ENCODE measurements around the gene GSN. TPM values are rescaled to one million over a fixed set of nuclear protein-coding genes. Genes with fewer than 3 reads are reported as not detected.
"Not testable (repeated sequence)": the region's sequence is repeated elsewhere in the genome, so short reads cannot be mapped to it uniquely, and the experiment has no call there.

GSN gene
- total RNA-seq, 1 donor from 2014 or later: 72.1 TPM

- Histone ChIP-seq H3K4me2 (peak overlapping the region; percentile 71), H3F3A (ENCODE audit: low read depth) (peaks cover 60% of the 10 kb centered on the region), H3K79me2 (ENCODE audit: low read depth) (no peaks in the 10 kb centered on the region), H3K9ac (no peak overlapping the region), H3K4me1 (peaks cover 62% of the 10 kb centered on the region), H3K27ac (no peak overlapping the region), H3K9me3 (ENCODE audit: low read depth) (no peaks in the 10 kb centered on the region), H4K20me1 (ENCODE audit: low read depth) (peaks cover 32% of the 10 kb centered on the region), H3K36me3 (no peaks in the 10 kb centered on the region), H2AFZ (replicated peaks) (no peak overlapping the region), H3K4me3 (peak overlapping the region; percentile 28), H3K27me3 (peaks cover 19% of the 10 kb centered on the region)
- Mint-ChIP-seq H3K9me3 (peaks cover 2% of the 10 kb centered on the region), H3K36me3 (no peaks in the 10 kb centered on the region), H3K4me1 (peaks cover 59% of the 10 kb centered on the region), H3K27ac (peak overlapping the region; percentile 96), H3K27me3 (ENCODE audit: insufficient read depth, low read depth) (peaks cover 5% of the 10 kb centered on the region), H3K4me3 (peak overlapping the region; percentile 30)
- no peak for DNase-seq (ENCODE audit: low spot score)
- TF ChIP-seq CTCF (IDR thresholded peaks at IDR 0.05) (no peak), EZH2 (IDR thresholded peaks at IDR 0.05) (no peak), EZH2phosphoT487 (IDR thresholded peaks at IDR 0.05) (no peak)
Measured at GRCh38 chr9:121288673-121289025, 20.7 kb downstream of the GSN start.

- Mint-ChIP-seq H3K27me3 (ENCODE audit: insufficient read depth, low read depth) (peaks cover 5% of the 10 kb centered on the region), H3K4me3 (peak overlapping the region; percentile 26), H3K9me3 (peaks cover 2% of the 10 kb centered on the region), H3K27ac (peak overlapping the region; percentile 96), H3K4me1 (peaks cover 55% of the 10 kb centered on the region), H3K36me3 (no peaks in the 10 kb centered on the region)
- peak; percentile 78 for DNase-seq (ENCODE audit: low spot score)
- Histone ChIP-seq H3K4me2 (peak overlapping the region; percentile 71), H3K4me3 (peak overlapping the region; percentile 28), H3K79me2 (ENCODE audit: low read depth) (no peaks in the 10 kb centered on the region), H3K36me3 (no peaks in the 10 kb centered on the region), H2AFZ (replicated peaks) (peak overlapping the region; percentile 77), H3K9ac (no peak overlapping the region), H3K9me3 (ENCODE audit: low read depth) (no peaks in the 10 kb centered on the region), H4K20me1 (ENCODE audit: low read depth) (peaks cover 26% of the 10 kb centered on the region), H3F3A (ENCODE audit: low read depth) (peaks cover 57% of the 10 kb centered on the region), H3K27ac (peak overlapping the region; percentile 18), H3K4me1 (peaks cover 57% of the 10 kb centered on the region), H3K27me3 (peaks cover 15% of the 10 kb centered on the region)
- TF ChIP-seq CTCF (IDR thresholded peaks at IDR 0.05) (no peak), EZH2phosphoT487 (IDR thresholded peaks at IDR 0.05) (no peak), EZH2 (IDR thresholded peaks at IDR 0.05) (no peak)
Measured at GRCh38 chr9:121289026-121289771, 21.2 kb downstream of the GSN start.

GRCh38 chr9:121289772-121290370 lies 21.9 kb downstream of the GSN start:
- Histone ChIP-seq H3K27ac (no peak overlapping the region), H3K27me3 (peaks cover 14% of the 10 kb centered on the region), H4K20me1 (ENCODE audit: low read depth) (peaks cover 21% of the 10 kb centered on the region), H3K36me3 (no peaks in the 10 kb centered on the region), H3K4me1 (peaks cover 51% of the 10 kb centered on the region), H2AFZ (replicated peaks) (no peak overlapping the region), H3K4me3 (no peak overlapping the region), H3K79me2 (ENCODE audit: low read depth) (no peaks in the 10 kb centered on the region), H3F3A (ENCODE audit: low read depth) (peaks cover 51% of the 10 kb centered on the region), H3K9ac (no peak overlapping the region), H3K4me2 (peak overlapping the region; percentile 71), H3K9me3 (ENCODE audit: low read depth) (no peaks in the 10 kb centered on the region)
- TF ChIP-seq CTCF (IDR thresholded peaks at IDR 0.05) (no peak), EZH2 (IDR thresholded peaks at IDR 0.05) (no peak)
- H3K4me3 Mint-ChIP-seq: peak overlapping the region; percentile 26
- H3K9me3 Mint-ChIP-seq: peaks cover 2% of the 10 kb centered on the region
- H3K4me1 Mint-ChIP-seq: peaks cover 51% of the 10 kb centered on the region
- no peak for DNase-seq (ENCODE audit: low spot score)
- no peaks in the 10 kb centered on the region for H3K36me3 Mint-ChIP-seq
- H3K27me3 Mint-ChIP-seq (ENCODE audit: insufficient read depth, low read depth): peaks cover 5% of the 10 kb centered on the region
- H3K27ac Mint-ChIP-seq: peak overlapping the region; percentile 96

GRCh38 chr9:121291536-121291935 lies 23.6 kb downstream of the GSN start:
- not testable (repeated sequence) for H3K9ac ChIP-seq; H3K27ac ChIP-seq; DNase-seq (ENCODE audit: low spot score); H3K27me3 Mint-ChIP-seq (ENCODE audit: insufficient read depth, low read depth); H3K9me3 Mint-ChIP-seq; H3K27me3 ChIP-seq; H3K4me3 ChIP-seq; H3K36me3 ChIP-seq; H2AFZ ChIP-seq (replicated peaks); H3K4me3 Mint-ChIP-seq; H3K36me3 Mint-ChIP-seq; H3K9me3 ChIP-seq (ENCODE audit: low read depth); H3K79me2 ChIP-seq (ENCODE audit: low read depth); H3K4me2 ChIP-seq
- peak overlapping the region; percentile 57 for H3K27ac Mint-ChIP-seq
- peaks cover 10% of the 10 kb centered on the region for H4K20me1 ChIP-seq (ENCODE audit: low read depth)
- peaks cover 36% of the 10 kb centered on the region for H3F3A ChIP-seq (ENCODE audit: low read depth)
- peaks cover 41% of the 10 kb centered on the region for H3K4me1 ChIP-seq
- peaks cover 46% of the 10 kb centered on the region for H3K4me1 Mint-ChIP-seq

All from neural progenitor cell (in vitro differentiated cells).